CD4-positive, alpha-beta T cell treated with Interleukin-4 for 1 hour (primary cell): ENCODE results near the gene LAMTOR4.

Experiments used
- DNase-seq, 2 donors: peaks; one replicate each; pipeline ENCODE4 v3.0.0-alpha.2; 2020 to 2022

The LAMTOR4 gene

DNA sequence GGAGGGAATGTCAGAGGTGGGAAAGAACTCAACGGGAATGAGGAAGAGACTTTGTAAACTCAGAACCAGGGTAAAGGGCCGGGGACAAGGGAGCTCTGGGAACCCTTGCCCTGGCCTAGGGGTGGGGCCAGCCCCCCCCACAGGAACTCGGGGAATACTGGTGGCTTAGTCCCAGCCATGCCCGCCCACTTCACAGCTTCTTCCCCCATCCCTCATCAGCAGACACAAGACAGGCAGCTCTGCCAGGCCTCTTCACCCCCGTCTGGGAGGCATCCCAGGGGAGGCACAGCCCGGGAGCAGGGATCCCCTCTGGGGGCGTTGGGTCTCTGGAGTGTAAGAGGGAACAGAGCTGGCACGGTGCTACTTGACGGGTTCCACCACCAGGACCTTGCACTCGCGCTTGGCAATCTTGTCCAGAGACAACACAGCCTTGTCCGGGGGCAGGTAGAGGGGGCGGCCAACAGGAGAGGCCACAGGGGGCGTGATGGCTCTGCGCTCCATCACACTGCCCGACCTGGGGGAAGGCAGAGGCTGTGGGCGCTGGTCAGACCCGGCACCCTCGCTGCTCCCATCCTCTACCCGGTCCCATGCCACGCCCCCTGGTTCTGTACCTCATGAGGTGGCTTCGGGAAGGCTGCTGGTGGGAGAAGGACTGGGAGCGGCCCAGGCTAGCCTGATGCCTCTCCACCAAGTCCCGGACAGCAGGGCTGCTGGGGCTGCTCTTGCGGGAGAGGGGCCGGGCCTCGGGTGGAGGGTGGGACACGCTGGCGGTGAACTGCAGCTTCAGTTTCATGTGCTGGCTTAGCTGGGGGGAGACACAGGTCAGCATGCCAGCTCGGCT is 6.2 kb downstream of the LAMTOR4 start:
- no peak for DNase-seq

DNA sequence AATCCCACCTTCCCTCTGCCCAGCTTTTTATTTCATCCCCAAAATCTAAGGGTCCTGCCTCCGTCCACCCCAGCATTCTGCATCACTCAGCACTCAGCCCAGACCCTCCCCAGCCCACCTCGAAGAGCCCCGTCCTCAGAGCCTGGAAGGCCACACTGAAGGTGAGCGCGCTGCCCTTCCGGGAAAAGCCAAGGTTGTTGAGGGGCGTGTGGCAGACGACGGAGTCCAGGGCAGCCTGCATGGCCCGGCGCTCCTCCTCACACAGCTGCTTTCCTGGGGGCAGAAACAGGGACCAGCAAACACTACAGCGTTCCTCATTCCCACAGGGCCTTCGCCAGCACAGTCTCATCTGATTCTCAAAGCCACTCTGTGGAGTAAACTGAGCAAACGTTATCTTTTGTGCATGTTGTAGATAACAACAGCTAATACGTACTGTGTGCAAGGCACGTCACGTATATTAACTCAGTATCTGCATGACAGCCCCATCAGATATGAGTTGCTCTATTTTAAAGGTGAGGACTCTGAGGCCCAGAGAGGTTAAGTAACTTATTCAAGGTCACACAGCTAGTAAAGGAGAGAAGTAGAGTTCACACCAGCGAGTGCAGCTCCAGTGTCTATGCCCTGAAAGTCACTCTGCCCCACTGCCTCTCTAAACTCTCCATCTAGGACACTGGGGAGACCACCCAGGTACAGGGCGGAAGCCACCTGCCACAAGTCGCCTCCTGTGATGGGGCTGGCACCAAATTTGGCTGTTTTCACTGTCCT is 7.0 kb downstream of the LAMTOR4 start:
- DNase-seq: no peak

DNA sequence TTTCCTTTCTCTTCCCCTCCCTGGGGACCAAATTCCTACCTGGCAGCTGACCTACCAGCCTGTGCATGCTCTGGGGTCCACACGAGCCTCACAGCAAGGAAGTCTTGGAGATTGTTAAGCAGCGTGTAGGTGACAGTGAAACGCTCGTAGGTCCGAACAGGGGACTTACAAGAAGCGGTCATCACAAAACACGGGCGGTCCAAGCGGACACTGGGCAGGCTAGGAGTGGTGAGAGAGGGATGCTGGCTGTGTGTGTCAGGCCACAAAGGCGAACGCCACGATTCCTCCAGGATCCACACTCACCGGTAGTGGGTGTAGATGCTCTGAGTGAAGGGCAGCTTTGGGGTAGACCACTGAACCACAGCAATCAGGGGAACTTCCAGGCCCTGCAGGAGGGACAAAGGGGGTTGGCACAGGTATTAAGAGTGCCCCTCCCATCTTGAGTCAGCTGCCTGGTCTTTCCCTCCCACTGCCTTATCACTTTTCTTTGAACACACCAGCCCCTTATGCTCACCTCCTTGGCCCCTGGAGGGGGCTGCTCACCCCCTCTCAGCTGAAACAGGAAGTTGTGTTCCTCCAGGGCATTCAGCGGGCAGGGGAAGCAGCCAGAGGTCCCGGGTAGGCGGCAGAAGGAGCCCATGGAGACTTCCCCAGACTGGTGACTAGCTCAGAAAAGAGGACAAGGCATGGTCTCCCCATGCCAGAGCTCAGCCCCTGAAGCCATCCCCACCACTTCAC is 7.8 kb downstream of the LAMTOR4 start:
- peak; percentile 28 to 58 for DNase-seq

DNA sequence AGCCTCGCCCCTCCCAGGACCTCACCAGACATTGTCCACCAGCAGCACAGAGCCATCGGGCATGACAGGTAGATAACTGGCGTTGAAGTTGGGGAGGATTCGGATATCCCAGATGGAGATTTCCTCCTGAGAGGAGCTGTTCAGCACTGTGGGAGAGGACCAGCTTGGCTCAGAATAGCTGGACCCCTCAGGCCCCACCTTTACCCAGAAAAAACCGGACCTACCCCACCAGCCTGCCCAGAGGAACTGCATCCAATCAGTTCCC is 8.3 kb downstream of the LAMTOR4 start:
- DNase-seq: no peak

DNA sequence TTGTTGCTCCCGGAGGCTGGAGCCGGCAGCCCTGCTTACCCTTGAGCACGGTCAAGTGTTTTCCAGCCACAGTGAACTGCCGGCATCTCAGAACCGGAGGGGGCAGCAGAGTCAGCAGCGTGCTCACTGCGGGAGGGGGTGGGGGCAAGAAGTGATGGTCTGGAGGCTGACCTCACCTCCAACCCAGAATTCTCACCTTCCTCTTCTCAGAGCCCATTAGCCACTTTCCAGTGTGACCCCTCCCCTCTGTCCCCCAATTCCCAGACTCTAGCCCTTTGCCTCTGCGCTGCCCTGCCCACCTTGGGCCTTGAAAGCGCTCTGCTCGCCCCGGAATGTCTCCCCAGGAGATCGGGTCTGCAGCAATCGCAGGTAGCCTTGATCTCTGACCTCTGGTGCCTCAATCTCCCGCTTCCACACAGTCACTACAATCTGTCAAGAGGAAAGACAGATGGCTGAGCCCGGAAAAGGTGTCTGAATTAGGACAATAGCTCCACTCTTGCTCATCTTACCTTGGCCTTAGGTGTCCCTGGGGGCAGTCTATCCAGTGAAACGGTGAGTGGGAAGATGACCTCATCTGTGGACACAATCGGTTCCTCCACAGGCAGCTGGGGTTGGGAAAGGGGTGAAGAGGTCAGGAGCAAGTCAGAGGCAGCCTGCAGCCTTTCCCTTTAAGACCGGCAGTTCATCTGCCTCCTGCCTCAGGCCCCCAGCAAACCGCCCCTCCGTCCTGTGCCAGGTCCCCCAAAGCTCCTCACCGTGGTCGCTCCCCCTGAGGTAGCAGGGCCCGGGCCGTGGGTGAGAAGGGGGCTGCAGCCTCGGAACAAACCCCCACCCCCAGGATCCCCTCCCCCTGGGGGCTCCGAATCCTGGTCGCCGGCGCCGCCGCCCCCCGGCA is 8.9 kb downstream of the LAMTOR4 start:
- DNase-seq: peak in 1 of 2 donors; percentile 17

DNA sequence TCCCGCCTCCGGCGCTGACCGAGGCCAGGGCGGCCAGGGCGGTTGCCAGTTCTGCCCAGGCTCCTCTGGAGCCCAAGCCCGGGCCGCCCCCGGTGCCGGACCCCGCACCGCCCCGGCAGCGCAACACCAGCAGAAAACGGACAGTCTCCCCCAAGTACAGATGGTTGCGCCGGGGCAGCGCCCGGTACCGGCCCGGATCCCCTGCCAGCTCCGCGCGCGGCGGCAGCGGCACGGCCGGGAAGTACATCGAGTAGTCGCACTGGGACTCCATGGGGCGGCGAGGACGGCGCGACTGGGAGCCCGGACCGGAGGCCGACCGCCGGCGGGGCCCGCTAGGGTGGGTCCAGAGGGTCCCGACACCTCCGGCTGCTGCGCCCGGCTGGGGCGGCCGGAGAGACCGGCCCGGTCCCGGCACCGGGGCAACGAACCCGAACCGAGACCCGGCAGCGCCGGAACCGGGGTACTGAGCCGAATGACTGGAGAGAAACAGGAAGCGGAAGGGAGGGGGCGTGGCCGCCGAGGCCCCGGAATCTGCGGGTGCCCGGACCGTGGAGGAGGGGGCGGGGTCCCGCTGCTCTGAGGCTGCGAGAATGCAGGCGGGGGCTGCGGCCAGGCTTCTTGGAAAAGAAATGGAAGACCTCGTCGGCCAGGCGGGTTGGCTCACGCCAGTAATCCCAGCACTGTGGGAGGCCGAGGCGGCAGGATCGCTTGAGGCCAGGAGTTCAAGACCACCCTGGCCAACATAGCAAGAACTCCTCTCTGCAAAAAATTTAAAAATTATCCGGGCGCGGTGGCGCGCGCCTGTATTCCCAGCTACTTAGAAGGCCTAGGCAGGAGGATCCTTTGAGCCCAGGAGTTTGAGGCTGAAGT is 9.7 kb downstream of the LAMTOR4 start, which contains the start of gene TRAPPC14:
TSS of gene TRAPPC14 (minus strand) at position 495 of the 870 bp plus-strand sequence. CDS start at position 271, 224 bp downstream.
- peak; percentile 87 to 89 for DNase-seq

DNA sequence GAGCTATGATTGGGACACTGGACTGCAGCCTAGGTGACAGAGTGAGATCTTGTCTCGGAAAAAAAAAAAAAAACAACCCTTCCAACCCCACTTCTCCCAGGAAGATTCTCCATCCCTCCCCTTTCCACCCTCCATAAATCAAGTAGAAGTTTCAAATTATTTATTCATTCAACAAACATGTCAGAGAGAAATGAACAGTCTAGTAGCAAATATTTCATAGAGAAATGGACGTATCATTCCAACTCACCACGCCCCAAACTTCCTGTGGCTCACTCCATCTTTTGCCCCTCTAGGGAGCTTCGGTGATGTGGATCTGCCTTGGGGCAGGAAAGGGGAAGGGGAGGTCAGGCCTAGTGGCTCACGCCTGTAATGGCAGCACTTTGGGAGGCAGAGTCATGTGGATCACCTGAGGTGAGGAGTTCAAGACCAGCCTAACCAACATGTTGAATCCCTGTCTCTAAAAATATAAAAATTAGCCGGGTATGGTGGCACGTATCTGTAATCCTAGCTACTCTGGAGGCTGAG is 10.4 kb downstream of the LAMTOR4 start:
- no peak for DNase-seq

DNA sequence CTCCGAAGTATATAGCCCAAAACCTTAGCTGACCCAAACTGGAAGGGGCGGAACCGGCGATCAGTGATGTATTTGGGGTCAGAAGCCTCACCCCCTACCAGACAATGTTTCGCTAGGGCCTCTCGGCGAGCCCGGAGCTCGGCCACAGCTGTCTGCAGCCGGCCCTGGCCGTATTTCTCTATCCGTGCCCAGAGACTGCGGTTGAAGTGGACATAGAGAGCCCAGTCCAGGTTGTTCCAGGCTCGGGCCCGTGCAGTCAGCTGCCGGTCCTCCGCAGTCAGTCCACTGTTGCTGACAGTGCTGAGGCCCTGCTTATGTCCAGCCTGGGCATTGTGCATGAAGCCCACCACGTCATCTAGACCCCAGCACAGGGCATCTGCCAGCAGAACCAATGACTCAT is 11.3 kb downstream of the LAMTOR4 start:
- DNase-seq: no peak

DNA sequence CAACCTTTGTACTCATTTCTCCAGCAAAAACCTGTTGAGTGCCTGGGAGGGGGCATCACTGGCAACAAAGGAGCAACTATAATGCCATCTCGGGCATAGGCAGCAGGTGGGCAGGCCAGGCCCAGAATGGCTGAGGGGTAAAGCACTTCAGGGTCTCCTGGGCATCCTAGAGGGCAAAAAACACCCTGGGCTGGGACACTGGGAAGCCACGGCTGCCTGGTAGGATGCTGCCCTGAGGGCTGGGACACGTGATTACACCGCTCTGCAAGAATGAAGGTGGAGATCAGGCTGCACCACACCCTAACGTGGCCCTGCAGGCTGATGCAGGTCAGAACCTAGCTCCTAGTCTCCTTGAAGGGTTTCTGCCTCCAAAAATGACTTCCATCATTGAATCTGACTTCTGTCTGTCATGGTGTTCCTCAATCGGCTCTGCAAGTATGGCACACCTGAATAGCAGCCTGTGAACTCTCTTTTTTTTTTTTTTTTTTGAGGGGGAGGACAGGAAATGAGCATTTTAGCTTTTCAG is 14.4 kb downstream of the LAMTOR4 start:
- DNase-seq: peak in 1 of 2 donors; percentile 32

DNA sequence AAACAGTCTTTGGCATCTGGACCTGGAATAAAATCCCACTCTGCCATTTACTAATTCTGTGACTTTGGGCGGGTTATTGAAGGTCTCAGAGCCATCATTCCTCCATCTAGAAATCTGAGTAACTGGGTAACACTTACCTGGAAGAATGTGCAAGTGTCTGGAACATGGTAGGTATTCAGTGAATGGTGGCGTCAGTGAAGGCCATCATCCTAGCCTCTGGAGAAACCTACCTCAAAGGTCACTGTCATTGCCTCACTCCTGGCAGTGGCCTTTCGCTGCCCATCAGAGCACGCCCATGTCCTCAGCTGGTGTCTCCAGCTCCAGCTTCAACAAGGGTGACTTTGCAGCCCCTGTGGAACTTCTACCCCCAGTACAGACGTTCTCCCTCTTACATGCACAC is 15.2 kb downstream of the LAMTOR4 start:
- DNase-seq: no peak

DNA sequence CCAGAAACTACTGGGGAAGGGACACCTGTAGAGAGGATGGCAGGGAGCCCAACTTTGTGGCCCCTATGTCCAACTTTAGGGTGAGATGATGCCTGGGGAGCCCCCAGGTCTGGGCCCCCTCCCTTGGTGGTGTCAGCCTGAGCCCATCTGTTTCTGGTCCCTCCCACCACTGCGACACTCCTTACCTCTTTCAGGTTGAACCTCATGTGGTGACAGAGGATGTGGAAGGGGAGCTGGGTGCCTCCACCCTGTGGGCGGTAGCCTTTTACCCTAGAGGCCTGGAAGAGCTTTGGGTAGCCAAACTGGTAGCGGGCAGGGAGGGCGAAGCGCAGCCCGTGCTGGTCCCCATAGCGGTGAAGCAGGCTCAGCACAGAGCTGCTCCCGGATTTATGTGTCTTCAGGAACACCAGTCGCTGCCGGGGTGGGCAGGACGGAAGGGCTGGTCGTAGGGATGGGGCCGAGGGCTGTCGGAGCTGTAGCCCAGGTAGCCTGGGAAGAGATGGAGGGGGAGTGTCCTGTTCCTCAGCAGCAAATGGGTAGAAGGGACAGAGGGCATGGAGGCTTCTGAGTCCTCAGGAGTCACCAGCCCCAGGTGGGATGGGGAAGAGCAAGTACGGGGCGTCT is 17.7 kb downstream of the LAMTOR4 start:
- peak; percentile 24 to 51 for DNase-seq

DNA sequence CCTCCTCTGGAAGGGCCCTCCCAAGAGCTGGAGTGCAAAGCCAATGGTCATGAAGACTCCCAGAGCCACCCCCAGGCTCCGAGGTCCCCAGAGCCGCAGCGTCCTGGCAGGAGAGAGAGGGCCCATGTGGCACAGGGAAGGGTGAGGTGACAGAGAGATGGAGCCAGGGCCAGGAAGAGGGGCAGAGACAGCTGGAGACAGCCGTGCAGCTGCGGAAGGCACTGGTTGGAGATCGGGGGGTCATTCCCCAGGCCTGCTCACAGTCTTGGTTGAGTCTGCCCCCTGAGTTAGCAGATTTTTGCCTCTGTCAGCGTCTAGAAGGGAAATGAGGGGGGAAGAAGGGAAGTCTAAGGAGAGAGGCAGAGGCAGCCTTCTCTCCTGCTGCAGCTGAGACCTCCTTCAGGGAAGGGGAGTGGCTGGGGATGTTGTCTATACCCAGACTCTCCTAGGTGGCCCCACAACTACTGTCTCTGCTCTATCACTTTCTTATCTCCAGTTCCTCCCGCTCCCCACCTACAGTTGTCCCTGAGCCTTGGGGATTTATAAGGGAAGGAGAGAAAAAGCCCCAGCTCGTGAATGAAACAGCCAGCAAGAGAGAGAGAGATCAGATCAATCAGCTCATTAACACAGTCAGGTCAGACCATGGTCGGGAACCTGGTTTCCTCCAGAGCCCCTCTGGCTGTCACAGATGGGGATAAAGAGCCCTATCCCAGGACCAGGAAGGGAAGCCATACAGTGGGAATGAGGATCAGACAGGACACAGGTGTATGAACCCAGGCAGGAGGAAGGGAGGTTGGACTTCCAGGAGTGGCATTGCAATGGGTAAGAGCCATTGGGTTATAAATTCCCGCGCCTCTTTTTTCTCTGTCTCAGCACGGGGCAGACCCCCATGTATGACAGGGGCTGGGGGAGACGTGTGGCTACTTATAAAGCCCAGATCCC is 18.5 kb downstream of the LAMTOR4 start:
- no peak for DNase-seq

DNA sequence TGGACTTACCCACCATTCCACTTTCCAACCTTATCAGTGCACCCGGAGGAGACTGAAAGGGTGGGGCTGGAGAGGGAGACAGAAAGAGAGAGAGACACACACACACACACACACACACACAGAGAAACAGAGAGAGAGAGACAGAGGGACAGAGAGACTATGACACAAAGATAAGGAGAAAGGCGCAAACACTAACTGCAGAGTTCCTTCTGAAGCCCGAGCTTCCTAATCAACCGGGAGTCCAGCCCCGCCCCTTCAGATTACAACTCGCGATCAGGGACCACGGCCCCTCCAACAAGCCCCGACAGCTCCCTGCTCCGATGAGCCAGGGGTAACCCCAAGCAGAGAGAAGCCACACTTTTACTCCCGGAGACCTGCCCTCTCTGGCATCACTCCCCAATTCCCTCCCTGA is 19.2 kb downstream of the LAMTOR4 start:
- DNase-seq: no peak

DNA sequence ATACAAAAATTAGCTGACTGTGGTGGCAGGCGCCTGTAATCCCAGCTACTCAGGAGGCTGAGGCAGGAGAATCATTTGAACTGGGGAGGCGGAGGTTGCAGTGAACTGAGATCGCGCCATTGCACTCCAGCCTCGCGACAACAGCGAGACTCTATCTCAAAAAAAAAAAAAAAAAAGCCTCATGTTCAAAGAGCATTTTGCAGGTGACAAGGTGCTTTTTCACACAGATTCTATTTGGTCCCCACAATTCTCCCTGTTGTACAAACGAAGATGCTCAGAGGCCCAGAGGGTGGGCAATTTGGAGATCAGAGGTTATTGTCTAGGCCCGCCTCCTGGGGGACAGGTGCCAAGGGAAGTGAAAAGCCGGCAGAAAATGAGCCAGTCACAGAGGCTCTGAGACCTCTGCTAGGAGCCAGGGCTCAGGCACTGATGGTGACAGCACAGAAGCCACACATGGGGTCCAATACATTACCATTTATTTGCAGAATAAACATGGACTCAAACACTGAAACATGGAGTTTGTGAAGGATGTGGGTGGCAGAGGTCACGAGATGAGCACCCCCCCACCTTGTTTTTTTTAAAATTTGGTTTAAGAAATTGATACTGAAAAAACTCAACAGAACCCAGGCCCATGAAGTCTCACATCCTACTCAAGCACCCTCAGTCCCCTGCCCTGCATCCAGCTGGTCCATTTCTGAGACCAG is 20.6 kb downstream of the LAMTOR4 start:
- DNase-seq: peak; percentile 17 to 27

DNA sequence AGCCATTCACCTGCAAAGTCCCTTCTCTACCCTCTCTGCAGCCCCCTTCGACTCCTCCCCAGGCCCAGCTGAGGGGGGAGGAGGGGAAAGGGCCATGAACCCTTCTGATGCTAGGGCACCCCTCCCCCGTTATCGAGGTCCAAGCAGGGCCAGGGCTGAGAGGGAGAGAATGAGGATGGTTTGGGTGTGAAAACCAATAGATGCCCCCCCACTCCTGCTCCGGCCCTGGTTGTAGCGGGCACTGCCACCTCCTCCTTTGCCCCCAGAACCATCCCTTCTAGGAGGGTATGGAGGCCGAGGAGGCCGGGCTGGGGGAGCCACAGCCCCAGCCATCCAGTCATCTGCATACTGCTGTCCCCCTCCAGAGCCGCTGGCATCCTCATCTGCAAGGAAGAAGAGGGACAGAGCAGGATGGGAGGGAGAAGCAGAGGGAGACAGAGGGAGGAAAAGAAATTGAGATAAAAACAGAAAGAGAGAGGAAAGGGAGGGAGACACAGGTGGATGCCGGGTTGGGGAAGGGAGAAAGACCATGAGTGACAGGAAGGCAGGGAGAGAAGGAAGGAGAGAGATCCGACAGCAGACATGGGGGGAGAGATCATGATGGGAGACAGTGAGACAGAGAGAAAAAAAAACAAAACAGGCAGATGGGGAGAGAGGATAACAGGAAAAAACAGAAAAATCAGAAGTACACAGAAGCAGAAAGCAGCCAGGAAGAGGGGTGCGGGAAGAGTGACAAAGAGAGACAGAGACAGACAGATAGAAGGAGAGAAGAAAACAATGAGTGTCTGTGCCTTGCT is 21.6 kb downstream of the LAMTOR4 start:
- no peak for DNase-seq

DNA sequence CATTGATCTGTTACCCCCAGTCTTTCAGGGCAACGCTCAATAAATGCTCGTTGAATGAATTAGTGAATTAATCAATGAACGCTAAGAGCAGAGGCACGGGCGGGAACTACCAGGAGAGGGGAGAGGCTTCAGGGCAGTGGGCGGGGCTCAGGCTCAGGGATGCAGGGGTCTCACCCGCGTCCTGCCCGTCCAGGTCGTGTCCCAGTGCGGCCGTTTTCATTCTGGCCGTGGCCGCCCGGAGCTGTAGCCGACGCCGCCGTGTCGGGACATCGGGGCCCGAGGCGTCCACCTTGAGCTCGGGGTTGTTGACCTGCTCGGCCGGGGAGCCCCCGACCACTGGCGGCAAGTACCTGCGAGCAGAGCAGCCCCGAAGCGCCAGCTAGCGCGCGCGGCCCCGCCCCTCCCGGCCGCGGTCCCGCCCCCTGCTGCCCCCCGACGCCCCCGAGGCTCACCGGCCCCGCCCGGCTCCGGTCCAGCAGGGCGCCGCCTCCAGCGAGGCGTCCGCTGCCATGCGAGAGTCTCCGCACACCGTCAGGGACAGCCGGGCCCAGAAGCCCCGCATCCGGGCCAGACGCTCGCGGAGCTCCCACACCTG is 22.5 kb downstream of the LAMTOR4 start:
- DNase-seq: peak; percentile 24 to 55

DNA sequence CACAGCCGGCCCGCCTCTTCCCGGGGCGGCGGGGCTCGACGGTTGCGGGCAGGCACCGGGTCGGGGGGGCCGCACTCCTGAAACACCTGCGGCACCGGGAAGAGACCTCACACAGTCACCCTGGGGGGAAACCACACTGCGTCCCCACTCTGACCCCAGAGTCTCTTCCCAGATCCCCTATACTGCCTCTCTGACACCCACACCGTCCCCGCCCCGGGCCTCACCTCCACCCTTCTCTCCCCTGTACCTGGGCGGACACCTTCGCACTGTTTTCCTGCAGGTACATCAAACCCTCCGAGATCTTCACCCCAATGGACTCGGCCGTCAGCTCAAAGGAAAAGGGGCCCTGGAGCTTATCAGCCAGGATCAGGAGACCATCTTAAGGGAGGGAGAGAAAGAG is 23.1 kb downstream of the LAMTOR4 start:
- DNase-seq: peak in 1 of 2 donors; percentile 33
